HEK293 (cell line): ENCODE data around the gene STK40.

Experiments
- BCL11A ChIP-seq: fragments of 450-650 bp; formaldehyde crosslinking; IDR thresholded peaks from 2 replicates; pipeline ENCODE4 v1.5.1; 2016; ENCODE audit warnings: low read depth, missing biosample characterization, missing genetic modification characterization
- GLIS1 ChIP-seq: fragments of 450-650 bp; formaldehyde crosslinking; IDR thresholded peaks from 2 replicates; pipeline ENCODE4 v1.5.1; 2016; ENCODE audit warnings: missing biosample characterization, missing genetic modification characterization
- IKZF3 ChIP-seq: fragments of 450-650 bp; IDR thresholded peaks from 2 replicates; pipeline ENCODE4 v1.5.0; 2018; ENCODE audit warnings: missing biosample characterization, mild to moderate bottlenecking, missing genetic modification characterization, moderate library complexity
- PRDM1 ChIP-seq: fragments of 450-650 bp; formaldehyde crosslinking; IDR thresholded peaks from 2 replicates; pipeline ENCODE4; 2016; ENCODE audit warnings: missing biosample characterization, missing genetic modification characterization
- YY1 ChIP-seq: fragments of 450-650 bp; formaldehyde crosslinking; IDR thresholded peaks from 2 replicates; pipeline ENCODE4 v1.5.1; 2018; ENCODE audit warnings: missing biosample characterization, missing genetic modification characterization
- ZBTB21 ChIP-seq: fragments of 450-650 bp; formaldehyde crosslinking; IDR thresholded peaks from 2 replicates; pipeline ENCODE4 v1.5.1; 2017; ENCODE audit warnings: missing biosample characterization, missing genetic modification characterization
- ZNF157 ChIP-seq: fragments of 450-650 bp; formaldehyde crosslinking; IDR thresholded peaks from 2 replicates; pipeline ENCODE4 v1.5.1; 2016; ENCODE audit warnings: missing biosample characterization, missing genetic modification characterization
- ZNF175 ChIP-seq: fragments of 450-650 bp; formaldehyde crosslinking; IDR thresholded peaks from 2 replicates; pipeline ENCODE4 v1.5.1; 2016; ENCODE audit warnings: missing biosample characterization, missing genetic modification characterization
- ZNF214 ChIP-seq: fragments of 450-650 bp; formaldehyde crosslinking; IDR thresholded peaks from 2 replicates; pipeline ENCODE4 v1.5.1; 2017; ENCODE audit warnings: missing biosample characterization, mild to moderate bottlenecking, missing genetic modification characterization, borderline replicate concordance
- ZNF23 ChIP-seq: fragments of 450-650 bp; formaldehyde crosslinking; IDR thresholded peaks from 2 replicates; pipeline ENCODE4 v1.5.1; 2016; ENCODE audit warnings: missing biosample characterization, missing genetic modification characterization, borderline replicate concordance
- ZNF324 ChIP-seq: fragments of 450-650 bp; formaldehyde crosslinking; IDR thresholded peaks from 2 replicates; pipeline ENCODE4 v1.5.1; 2016; ENCODE audit warnings: missing biosample characterization, missing genetic modification characterization
- ZNF341 ChIP-seq: fragments of 450-650 bp; formaldehyde crosslinking; IDR thresholded peaks from 2 replicates; pipeline ENCODE4; 2016; ENCODE audit warnings: low read depth, missing biosample characterization, missing genetic modification characterization
- ZNF354C ChIP-seq: fragments of 450-650 bp; formaldehyde crosslinking; IDR thresholded peaks from 2 replicates; pipeline ENCODE4 v1.5.1; 2016; ENCODE audit warnings: missing biosample characterization, missing genetic modification characterization, low read depth, borderline replicate concordance
- ZNF426 ChIP-seq: fragments of 450-650 bp; formaldehyde crosslinking; IDR thresholded peaks from 2 replicates; pipeline ENCODE4 v1.5.1; 2017; ENCODE audit warnings: missing biosample characterization, missing genetic modification characterization, mild to moderate bottlenecking, inconsistent platforms, moderate library complexity
- ZNF529 ChIP-seq: fragments of 450-650 bp; formaldehyde crosslinking; IDR thresholded peaks from 2 replicates; pipeline ENCODE4 v1.5.1; 2017; ENCODE audit warnings: missing genetic modification characterization, missing biosample characterization; ENCODE audit not compliant: insufficient replicate concordance
- ZNF544 ChIP-seq: fragments of 450-650 bp; formaldehyde crosslinking; IDR thresholded peaks from 2 replicates; pipeline ENCODE4 v1.5.0; 2017; ENCODE audit warnings: missing biosample characterization, missing genetic modification characterization
- ZNF585B ChIP-seq: fragments of 450-650 bp; formaldehyde crosslinking; IDR thresholded peaks from 2 replicates; pipeline ENCODE4 v1.5.1; 2016; ENCODE audit warnings: missing biosample characterization, missing genetic modification characterization
- ZNF600 ChIP-seq: fragments of 450-650 bp; formaldehyde crosslinking; IDR thresholded peaks from 2 replicates; pipeline ENCODE4 v1.5.1; 2016; ENCODE audit warnings: missing biosample characterization, missing genetic modification characterization
- ZNF626 ChIP-seq: fragments of 450-650 bp; sonication (Bioruptor Pico); formaldehyde crosslinking; IDR thresholded peaks from 2 replicates; pipeline ENCODE4 v1.5.1; 2018; ENCODE audit warnings: missing biosample characterization, missing genetic modification characterization, inconsistent platforms
- ZNF629 ChIP-seq: fragments of 450-650 bp; formaldehyde crosslinking; IDR thresholded peaks from 2 replicates; pipeline ENCODE4 v1.5.1; 2017; ENCODE audit warnings: missing biosample characterization, missing genetic modification characterization
- ZNF670 ChIP-seq: fragments of 450-650 bp; formaldehyde crosslinking; IDR thresholded peaks from 2 replicates; pipeline ENCODE4 v1.5.1; 2016; ENCODE audit warnings: missing biosample characterization, missing genetic modification characterization, low read depth
- ZNF701 ChIP-seq: fragments of 450-650 bp; formaldehyde crosslinking; IDR thresholded peaks from 2 replicates; pipeline ENCODE4 v1.5.1; 2016; ENCODE audit warnings: missing biosample characterization, missing genetic modification characterization
- TF ChIP-seq, protein P1 (sequence below): fragments of 450-650 bp; IDR thresholded peaks from 2 replicates; pipeline ENCODE4 v1.5.1; 2018; ENCODE audit warnings: missing biosample characterization, mild to moderate bottlenecking, missing genetic modification characterization
- TF ChIP-seq, protein P2 (sequence below): fragments of 450-650 bp; formaldehyde crosslinking; IDR thresholded peaks from 2 replicates; pipeline ENCODE4 v1.5.1; 2016; ENCODE audit warnings: missing biosample characterization, missing genetic modification characterization
- TF ChIP-seq, protein P3 (sequence below): fragments of 450-650 bp; formaldehyde crosslinking; IDR thresholded peaks from 2 replicates; pipeline ENCODE4 v1.5.1; 2016; ENCODE audit warnings: missing biosample characterization, missing genetic modification characterization
- TF ChIP-seq, protein P4 (sequence below): fragments of 450-650 bp; formaldehyde crosslinking; IDR thresholded peaks from 2 replicates; pipeline ENCODE4 v1.5.1; 2016; ENCODE audit warnings: missing biosample characterization, missing genetic modification characterization
- TF ChIP-seq, protein P5 (sequence below): fragments of 450-650 bp; formaldehyde crosslinking; IDR thresholded peaks from 2 replicates; pipeline ENCODE4 v1.5.1; 2016; ENCODE audit warnings: missing biosample characterization, missing genetic modification characterization
- TF ChIP-seq, protein P6 (sequence below): IDR thresholded peaks from 2 replicates; pipeline ENCODE4 v1.6.1; 2011; ENCODE audit warnings: mild to moderate bottlenecking, low read depth, low read length, borderline replicate concordance
- TF ChIP-seq, protein P7 (sequence below): fragments of 450-650 bp; formaldehyde crosslinking; IDR thresholded peaks from 2 replicates; pipeline ENCODE4 v1.5.1; 2016; ENCODE audit warnings: missing biosample characterization, missing genetic modification characterization

The STK40 gene

DNA sequence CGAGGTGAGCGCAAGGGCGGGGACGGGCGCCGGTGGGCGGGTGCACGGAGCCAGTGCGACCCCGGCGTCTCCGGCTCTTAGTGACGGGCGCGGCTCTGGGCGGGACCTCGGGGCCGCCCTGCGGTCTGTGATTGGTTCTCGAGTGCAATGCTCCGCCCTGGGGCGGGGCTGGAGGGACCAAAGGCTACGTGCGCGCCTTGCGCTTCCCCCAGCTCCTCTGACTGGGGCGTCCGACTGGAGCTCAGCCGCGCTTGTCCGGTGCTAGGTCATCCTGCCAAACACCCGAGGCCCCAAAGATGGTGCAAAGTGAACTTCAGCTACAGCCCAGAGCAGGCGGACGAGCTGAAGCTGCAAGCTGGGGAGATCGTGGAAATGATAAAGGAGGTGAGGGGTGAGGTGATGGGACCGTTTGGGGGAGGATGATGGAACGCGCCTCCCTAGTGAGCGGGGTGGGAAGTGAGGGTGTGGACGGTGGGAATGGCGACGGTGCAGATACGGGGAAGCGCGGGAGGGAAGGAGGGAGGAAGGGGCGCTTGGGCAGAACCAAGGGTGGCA, 78.7 kb downstream of the STK40 start (continued):
- no peak for TF ChIP-seq ZBTB21 (tag by site-specific recombination)
- TF ChIP-seq ZNF600, result peak; percentile 94
- no peak for TF ChIP-seq ZNF175 (tag by site-specific recombination)
- no peak for TF ChIP-seq ZNF670 (tag by site-specific recombination)
- TF ChIP-seq, protein P1, sequence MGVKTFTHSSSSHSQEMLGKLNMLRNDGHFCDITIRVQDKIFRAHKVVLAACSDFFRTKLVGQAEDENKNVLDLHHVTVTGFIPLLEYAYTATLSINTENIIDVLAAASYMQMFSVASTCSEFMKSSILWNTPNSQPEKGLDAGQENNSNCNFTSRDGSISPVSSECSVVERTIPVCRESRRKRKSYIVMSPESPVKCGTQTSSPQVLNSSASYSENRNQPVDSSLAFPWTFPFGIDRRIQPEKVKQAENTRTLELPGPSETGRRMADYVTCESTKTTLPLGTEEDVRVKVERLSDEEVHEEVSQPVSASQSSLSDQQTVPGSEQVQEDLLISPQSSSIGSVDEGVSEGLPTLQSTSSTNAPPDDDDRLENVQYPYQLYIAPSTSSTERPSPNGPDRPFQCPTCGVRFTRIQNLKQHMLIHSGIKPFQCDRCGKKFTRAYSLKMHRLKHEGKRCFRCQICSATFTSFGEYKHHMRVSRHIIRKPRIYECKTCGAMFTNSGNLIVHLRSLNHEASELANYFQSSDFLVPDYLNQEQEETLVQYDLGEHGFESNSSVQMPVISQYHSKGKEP (tag by site-specific recombination), result no peak
- TF ChIP-seq GLIS1 (tag by site-specific recombination), result no peak
- TF ChIP-seq ZNF585B (tag by site-specific recombination), result no peak
- TF ChIP-seq YY1 (tag by site-specific recombination), result no peak
- peak; percentile 96 for TF ChIP-seq ZNF341 (tag by site-specific recombination)
- TF ChIP-seq, protein P2, sequence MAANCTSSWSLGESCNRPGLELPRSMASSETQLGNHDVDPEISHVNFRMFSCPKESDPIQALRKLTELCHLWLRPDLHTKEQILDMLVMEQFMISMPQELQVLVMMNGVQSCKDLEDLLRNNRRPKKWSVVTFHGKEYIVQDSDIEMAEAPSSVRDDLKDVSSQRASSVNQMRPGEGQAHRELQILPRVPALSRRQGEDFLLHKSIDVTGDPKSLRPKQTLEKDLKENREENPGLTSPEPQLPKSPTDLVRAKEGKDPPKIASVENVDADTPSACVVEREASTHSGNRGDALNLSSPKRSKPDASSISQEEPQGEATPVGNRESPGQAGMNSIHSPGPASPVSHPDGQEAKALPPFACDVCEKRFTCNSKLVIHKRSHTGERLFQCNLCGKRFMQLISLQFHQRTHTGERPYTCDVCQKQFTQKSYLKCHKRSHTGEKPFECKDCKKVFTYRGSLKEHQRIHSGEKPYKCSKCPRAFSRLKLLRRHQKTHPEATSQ (tag by site-specific recombination), result no peak
- TF ChIP-seq, protein P3, sequence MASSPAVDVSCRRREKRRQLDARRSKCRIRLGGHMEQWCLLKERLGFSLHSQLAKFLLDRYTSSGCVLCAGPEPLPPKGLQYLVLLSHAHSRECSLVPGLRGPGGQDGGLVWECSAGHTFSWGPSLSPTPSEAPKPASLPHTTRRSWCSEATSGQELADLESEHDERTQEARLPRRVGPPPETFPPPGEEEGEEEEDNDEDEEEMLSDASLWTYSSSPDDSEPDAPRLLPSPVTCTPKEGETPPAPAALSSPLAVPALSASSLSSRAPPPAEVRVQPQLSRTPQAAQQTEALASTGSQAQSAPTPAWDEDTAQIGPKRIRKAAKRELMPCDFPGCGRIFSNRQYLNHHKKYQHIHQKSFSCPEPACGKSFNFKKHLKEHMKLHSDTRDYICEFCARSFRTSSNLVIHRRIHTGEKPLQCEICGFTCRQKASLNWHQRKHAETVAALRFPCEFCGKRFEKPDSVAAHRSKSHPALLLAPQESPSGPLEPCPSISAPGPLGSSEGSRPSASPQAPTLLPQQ (tag by site-specific recombination), result no peak
- TF ChIP-seq, protein P4, sequence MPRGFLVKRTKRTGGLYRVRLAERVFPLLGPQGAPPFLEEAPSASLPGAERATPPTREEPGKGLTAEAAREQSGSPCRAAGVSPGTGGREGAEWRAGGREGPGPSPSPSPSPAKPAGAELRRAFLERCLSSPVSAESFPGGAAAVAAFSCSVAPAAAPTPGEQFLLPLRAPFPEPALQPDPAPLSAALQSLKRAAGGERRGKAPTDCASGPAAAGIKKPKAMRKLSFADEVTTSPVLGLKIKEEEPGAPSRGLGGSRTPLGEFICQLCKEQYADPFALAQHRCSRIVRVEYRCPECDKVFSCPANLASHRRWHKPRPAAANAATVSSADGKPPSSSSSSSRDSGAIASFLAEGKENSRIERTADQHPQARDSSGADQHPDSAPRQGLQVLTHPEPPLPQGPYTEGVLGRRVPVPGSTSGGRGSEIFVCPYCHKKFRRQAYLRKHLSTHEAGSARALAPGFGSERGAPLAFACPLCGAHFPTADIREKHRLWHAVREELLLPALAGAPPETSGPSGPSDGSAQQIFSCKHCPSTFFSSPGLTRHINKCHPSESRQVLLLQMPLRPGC (tag by site-specific recombination), result peak; percentile 86
- TF ChIP-seq ZNF529 (tag by site-specific recombination), result no peak
- no peak for TF ChIP-seq ZNF214 (tag by site-specific recombination)
- TF ChIP-seq ZNF701 (tag by site-specific recombination), result no peak
- no peak for TF ChIP-seq ZNF157
- TF ChIP-seq, protein P5, sequence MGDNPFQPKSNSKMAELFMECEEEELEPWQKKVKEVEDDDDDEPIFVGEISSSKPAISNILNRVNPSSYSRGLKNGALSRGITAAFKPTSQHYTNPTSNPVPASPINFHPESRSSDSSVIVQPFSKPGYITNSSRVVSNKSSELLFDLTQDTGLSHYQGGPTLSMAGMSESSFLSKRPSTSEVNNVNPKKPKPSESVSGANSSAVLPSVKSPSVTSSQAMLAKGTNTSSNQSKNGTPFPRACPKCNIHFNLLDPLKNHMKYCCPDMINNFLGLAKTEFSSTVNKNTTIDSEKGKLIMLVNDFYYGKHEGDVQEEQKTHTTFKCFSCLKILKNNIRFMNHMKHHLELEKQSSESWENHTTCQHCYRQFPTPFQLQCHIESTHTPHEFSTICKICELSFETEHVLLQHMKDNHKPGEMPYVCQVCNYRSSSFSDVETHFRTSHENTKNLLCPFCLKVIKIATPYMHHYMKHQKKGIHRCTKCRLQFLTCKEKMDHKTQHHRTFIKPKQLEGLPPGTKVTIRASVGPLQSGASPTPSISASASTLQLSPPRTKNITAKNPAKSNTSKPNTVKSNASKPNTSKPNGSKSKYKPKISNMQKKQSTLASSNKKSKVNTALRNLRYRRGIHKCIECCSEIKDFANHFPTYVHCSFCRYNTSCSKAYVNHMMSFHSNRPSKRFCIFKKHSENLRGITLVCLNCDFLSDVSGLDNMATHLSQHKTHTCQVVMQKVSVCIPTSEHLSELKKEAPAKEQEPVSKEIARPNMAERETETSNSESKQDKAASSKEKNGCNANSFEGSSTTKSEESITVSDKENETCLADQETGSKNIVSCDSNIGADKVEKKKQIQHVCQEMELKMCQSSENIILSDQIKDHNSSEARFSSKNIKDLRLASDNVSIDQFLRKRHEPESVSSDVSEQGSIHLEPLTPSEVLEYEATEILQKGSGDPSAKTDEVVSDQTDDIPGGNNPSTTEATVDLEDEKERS (tag by site-specific recombination), result no peak
- TF ChIP-seq ZNF324 (tag by site-specific recombination), result no peak
- no peak for TF ChIP-seq IKZF3 (tag by site-specific recombination)
- TF ChIP-seq ZNF426 (tag by site-specific recombination), result no peak
- no peak; the same call in 1 of the 2 replicates for TF ChIP-seq BCL11A (tag by site-specific recombination)
- peak; percentile 50 for TF ChIP-seq ZNF629 (tag by site-specific recombination)
- TF ChIP-seq ZNF23 (tag by site-specific recombination), result no peak
- no peak for TF ChIP-seq ZNF354C (tag by site-specific recombination)
- TF ChIP-seq ZNF544 (tag by site-specific recombination), result no peak
- TF ChIP-seq, protein P6, sequence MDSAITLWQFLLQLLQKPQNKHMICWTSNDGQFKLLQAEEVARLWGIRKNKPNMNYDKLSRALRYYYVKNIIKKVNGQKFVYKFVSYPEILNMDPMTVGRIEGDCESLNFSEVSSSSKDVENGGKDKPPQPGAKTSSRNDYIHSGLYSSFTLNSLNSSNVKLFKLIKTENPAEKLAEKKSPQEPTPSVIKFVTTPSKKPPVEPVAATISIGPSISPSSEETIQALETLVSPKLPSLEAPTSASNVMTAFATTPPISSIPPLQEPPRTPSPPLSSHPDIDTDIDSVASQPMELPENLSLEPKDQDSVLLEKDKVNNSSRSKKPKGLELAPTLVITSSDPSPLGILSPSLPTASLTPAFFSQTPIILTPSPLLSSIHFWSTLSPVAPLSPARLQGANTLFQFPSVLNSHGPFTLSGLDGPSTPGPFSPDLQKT, result no peak
- no peak for TF ChIP-seq ZNF626
- TF ChIP-seq, protein P7, sequence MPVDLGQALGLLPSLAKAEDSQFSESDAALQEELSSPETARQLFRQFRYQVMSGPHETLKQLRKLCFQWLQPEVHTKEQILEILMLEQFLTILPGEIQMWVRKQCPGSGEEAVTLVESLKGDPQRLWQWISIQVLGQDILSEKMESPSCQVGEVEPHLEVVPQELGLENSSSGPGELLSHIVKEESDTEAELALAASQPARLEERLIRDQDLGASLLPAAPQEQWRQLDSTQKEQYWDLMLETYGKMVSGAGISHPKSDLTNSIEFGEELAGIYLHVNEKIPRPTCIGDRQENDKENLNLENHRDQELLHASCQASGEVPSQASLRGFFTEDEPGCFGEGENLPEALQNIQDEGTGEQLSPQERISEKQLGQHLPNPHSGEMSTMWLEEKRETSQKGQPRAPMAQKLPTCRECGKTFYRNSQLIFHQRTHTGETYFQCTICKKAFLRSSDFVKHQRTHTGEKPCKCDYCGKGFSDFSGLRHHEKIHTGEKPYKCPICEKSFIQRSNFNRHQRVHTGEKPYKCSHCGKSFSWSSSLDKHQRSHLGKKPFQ (tag by site-specific recombination), result peak; percentile 91
- no peak for TF ChIP-seq PRDM1
